ENCODE measurements around the gene URAD.
"Not testable (repeated sequence)": the region's sequence is repeated elsewhere in the genome, so short reads cannot be mapped to it uniquely, and the experiment has no call there.

DNA sequence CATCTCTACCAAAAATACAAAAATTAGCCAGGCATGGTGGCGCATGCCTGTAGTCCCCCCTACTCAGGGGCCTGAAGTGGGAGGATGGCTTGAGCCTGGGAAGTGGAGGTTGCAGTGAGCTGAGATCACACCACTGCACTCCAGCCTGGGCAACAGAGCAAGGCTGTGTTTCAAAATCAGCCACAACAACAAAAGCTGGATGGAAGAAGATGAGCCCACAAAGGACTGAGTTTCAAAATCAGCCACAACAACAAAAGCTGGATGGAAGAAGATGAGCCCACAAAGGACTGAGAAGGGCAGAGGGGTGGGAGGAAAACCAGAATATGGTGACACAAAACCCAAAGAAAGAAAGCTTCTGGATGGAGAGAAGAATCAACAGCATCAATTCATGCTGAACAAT is 43.9 kb upstream of the URAD start:
- TF ChIP-seq, protein P1, sequence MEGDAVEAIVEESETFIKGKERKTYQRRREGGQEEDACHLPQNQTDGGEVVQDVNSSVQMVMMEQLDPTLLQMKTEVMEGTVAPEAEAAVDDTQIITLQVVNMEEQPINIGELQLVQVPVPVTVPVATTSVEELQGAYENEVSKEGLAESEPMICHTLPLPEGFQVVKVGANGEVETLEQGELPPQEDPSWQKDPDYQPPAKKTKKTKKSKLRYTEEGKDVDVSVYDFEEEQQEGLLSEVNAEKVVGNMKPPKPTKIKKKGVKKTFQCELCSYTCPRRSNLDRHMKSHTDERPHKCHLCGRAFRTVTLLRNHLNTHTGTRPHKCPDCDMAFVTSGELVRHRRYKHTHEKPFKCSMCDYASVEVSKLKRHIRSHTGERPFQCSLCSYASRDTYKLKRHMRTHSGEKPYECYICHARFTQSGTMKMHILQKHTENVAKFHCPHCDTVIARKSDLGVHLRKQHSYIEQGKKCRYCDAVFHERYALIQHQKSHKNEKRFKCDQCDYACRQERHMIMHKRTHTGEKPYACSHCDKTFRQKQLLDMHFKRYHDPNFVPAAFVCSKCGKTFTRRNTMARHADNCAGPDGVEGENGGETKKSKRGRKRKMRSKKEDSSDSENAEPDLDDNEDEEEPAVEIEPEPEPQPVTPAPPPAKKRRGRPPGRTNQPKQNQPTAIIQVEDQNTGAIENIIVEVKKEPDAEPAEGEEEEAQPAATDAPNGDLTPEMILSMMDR (conservative IDR thresholded peaks at IDR 0.05 in 1 of 2, IDR thresholded peaks at IDR 0.05 in 1 of 2; ENCODE audit: extremely low read depth in 1 of 2, insufficient read depth in 1 of 2, low read depth in 1 of 2, low read length in 2 of 2), result not testable (repeated sequence)
- TF ChIP-seq EZH2 (IDR thresholded peaks at IDR 0.05; ENCODE audit: borderline replicate concordance, low read length), result not testable (repeated sequence)
